SJSA1 (cell line): Measurements from ENCODE around the gene RPS21. TPM values are rescaled to one million over a fixed set of nuclear protein-coding genes. Genes with fewer than 3 reads are reported as not detected.
"Not testable (repeated sequence)": the region's sequence is repeated elsewhere in the genome, so short reads cannot be mapped to it uniquely, and the experiment has no call there.

ENCODE experiments used
- DNase-seq, 2 experiments: peaks; one replicate each; pipeline ENCODE4 v3.0.0-alpha.2; 2015 to 2020; ENCODE audit warnings: low spot score in 2 of 2, low read depth in 1 of 2
- H3K27ac ChIP-seq: fragments of 250-450 bp; sonication (Bioruptor Pico); 2 replicates; pipeline ENCODE4 v1.5.1; 2020; ENCODE audit warnings: mild to moderate bottlenecking, moderate library complexity
- H3K27me3 ChIP-seq: fragments of 250-450 bp; sonication (Bioruptor Pico); replicated peaks from 2 replicates; pipeline ENCODE4 v1.5.1; 2020; ENCODE audit warnings: mild to moderate bottlenecking, moderate library complexity
- H3K36me3 ChIP-seq: fragments of 250-450 bp; sonication (Bioruptor Pico); 2 replicates; pipeline ENCODE4 v1.5.1; 2020; ENCODE audit warnings: mild to moderate bottlenecking
- H3K4me1 ChIP-seq: fragments of 250-450 bp; sonication (Bioruptor Pico); replicated peaks from 2 replicates; pipeline ENCODE4 v1.6.1; 2021; ENCODE audit warnings: mild to moderate bottlenecking
- H3K4me3 ChIP-seq: fragments of 250-450 bp; sonication (Bioruptor Pico); 2 replicates; pipeline ENCODE4 v1.5.1; 2020; ENCODE audit warnings: mild to moderate bottlenecking
- H3K9me3 ChIP-seq: fragments of 250-450 bp; sonication (Bioruptor Pico); replicated peaks from 2 replicates; pipeline ENCODE4 v1.5.1; 2020; ENCODE audit warnings: mild to moderate bottlenecking
- total RNA-seq: library from RNA; depleted of rRNA; stranded (reverse); fragments of >200 nt; shearing (Covaris generic); gene quantifications from 2 replicates; pipeline ENCODE4 v1.2.3, GENCODE V29; 2014

The RPS21 gene
- total RNA-seq, 1 experiment from 2014 or later, result 1,367 TPM

DNA sequence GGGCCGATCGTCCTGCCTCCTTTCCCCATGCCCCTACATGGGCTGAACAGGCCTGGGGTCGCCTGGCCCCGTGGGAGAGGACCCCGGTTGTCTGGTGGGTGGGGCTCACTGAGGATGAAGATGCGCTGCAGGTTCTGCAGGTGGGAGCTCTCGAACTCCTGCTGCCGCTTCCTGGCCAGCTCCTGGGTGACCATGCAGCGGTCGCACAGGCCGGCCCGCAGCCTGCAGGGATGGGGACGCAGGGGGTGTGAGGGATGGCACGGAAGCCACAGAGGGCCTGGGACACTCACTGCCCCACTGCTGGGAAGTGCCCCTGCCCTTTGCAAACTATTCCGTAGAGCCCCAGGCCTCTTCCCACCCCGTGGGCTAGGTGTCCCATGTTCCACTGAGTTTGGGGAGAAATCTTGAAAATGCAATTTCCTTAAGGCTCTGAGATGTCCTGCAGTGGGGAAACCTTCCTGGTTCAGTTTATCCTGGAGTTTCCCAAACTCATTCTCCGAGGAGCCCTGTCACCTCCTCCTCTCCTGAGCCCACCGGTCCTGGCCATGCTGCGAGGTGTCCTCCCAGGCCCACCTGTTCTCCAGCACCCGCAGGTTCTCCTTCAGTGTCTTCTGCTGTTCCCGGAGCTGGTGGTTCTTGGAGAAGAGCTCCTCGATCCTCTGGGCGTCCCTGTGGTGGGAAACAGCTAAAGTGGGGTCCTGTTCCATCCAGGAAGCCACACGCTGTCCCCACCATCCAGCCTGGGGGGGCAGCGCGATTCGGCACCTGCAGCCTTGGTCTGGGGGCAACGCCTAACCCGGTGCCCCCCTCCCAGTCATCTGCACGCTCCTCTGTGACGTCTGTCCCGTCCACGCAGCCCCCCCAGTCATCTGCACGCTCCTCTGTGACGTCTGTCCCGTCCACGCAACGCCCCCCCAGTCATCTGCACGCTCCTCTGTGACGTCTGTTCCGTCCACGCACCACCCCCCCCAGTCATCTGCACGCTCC lies 30.0 kb downstream of the RPS21 start:
- Histone ChIP-seq H3K27ac (no peak overlapping the region), H3K9me3 (no peaks in the 10 kb centered on the region), H3K4me1 (no peaks in the 10 kb centered on the region), H3K4me3 (no peak overlapping the region), H3K27me3 (peaks cover 40% of the 10 kb centered on the region), H3K36me3 (no peaks in the 10 kb centered on the region)
- DNase-seq, result no peak

GRCh38 chr20:62417981-62418708 lies 31.2 kb downstream of the RPS21 start:
- H3K36me3 ChIP-seq, result no peaks in the 10 kb centered on the region
- peaks cover 46% of the 10 kb centered on the region for H3K27me3 ChIP-seq
- no peak overlapping the region for H3K27ac ChIP-seq
- no peak for DNase-seq
- no peak overlapping the region for H3K4me3 ChIP-seq
- H3K9me3 ChIP-seq, result no peaks in the 10 kb centered on the region
- no peaks in the 10 kb centered on the region for H3K4me1 ChIP-seq

DNA sequence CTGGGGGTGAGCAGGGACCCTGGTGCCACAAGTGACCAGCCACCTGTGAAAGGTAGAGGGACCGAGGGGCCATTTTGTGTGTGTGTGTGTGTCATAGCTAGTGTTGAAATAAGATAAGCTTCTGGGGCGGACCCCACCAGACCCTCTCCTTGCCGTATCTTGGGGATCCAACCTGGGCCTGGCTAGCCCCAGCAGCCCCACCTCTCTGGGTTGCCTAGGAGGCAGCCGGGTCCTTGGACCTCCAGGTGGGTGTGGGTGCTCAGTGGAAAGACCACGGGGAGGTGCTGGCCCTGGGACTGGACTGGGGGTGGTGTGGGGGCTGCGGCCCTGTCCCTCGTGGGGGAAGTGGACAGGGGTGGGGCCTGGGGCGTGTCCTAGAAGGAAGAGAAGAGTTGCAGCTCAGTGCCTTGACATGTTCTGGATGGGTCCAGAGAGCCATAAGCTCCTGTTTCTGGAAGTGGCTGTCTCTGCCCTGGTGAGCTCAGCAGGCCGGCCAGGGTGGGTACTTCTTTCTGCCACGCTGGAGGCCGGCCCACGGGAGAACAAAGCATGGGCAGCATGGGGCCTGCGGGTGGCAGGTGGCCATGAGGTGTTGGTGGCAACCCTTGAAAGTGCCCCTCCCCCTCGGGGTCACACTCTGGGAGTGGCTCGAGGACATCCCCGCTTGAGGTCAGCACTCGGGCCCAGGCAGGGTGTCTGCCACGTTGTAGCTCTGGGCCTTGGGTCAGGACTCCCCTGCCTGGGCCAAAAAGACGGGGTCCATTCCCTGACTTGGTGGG lies 32.0 kb downstream of the RPS21 start:
- DNase-seq, result no peak
- Histone ChIP-seq H3K4me1 (no peaks in the 10 kb centered on the region), H3K27ac (no peak overlapping the region), H3K4me3 (no peak overlapping the region), H3K36me3 (no peaks in the 10 kb centered on the region), H3K9me3 (no peaks in the 10 kb centered on the region), H3K27me3 (peaks cover 50% of the 10 kb centered on the region)

DNA sequence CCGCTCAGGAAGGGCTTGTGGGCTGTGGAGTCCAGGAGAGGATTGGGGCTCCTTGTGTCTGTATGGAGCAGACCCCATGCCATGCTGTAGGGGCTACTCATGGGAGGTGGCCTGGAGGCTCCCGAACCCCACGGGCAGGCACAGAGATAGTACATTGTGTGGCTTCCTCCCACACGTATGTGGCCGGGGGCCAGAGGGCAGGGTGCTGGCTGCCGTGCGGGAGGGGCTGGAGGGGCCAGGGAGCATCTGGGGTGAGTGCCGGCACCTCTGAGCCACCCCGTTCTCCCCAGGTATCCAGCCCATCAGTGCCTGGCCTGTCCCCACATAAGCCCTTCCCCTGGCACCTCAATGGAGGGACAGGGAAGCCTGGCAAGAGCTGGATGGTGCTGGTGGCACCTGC lies 32.9 kb downstream of the RPS21 start:
- Histone ChIP-seq H3K27ac (no peak overlapping the region), H3K36me3 (no peaks in the 10 kb centered on the region), H3K4me1 (no peaks in the 10 kb centered on the region), H3K27me3 (peaks cover 50% of the 10 kb centered on the region), H3K4me3 (no peak overlapping the region), H3K9me3 (no peaks in the 10 kb centered on the region)
- DNase-seq, result no peak

GRCh38 chr20:62420846-62421715 lies 34.2 kb downstream of the RPS21 start:
- Histone ChIP-seq H3K9me3 (no peaks in the 10 kb centered on the region), H3K4me1 (no peaks in the 10 kb centered on the region), H3K27me3 (peaks cover 52% of the 10 kb centered on the region), H3K4me3 (no peak overlapping the region), H3K36me3 (no peaks in the 10 kb centered on the region), H3K27ac (no peak overlapping the region)
- DNase-seq, result no peak

GRCh38 chr20:62421716-62421990 lies 34.8 kb downstream of the RPS21 start:
- Histone ChIP-seq H3K27me3 (peaks cover 57% of the 10 kb centered on the region), H3K36me3 (no peaks in the 10 kb centered on the region), H3K4me3 (no peak overlapping the region), H3K4me1 (no peaks in the 10 kb centered on the region), H3K27ac (no peak overlapping the region), H3K9me3 (no peaks in the 10 kb centered on the region)
- DNase-seq, result no peak

- Histone ChIP-seq H3K4me3 (no peak overlapping the region), H3K4me1 (no peaks in the 10 kb centered on the region), H3K36me3 (no peaks in the 10 kb centered on the region), H3K27me3 (peaks cover 60% of the 10 kb centered on the region), H3K9me3 (no peaks in the 10 kb centered on the region), H3K27ac (no peak overlapping the region)
- no peak for DNase-seq
Observed at GRCh38 chr20:62422636-62423325, 35.9 kb downstream of the RPS21 start.

- Histone ChIP-seq H3K36me3 (no peaks in the 10 kb centered on the region), H3K4me3 (no peak overlapping the region), H3K27me3 (peaks cover 57% of the 10 kb centered on the region), H3K27ac (no peak overlapping the region), H3K9me3 (no peaks in the 10 kb centered on the region), H3K4me1 (no peaks in the 10 kb centered on the region)
- DNase-seq, result no peak
Observed at GRCh38 chr20:62423326-62423706, 36.4 kb downstream of the RPS21 start.

- H3K4me3 ChIP-seq, result no peak overlapping the region
- H3K27ac ChIP-seq, result no peak overlapping the region
- H3K9me3 ChIP-seq, result no peaks in the 10 kb centered on the region
- H3K36me3 ChIP-seq, result no peaks in the 10 kb centered on the region
- no peak for DNase-seq
- no peaks in the 10 kb centered on the region for H3K4me1 ChIP-seq
- H3K27me3 ChIP-seq, result peaks cover 60% of the 10 kb centered on the region
Observed at GRCh38 chr20:62424249-62425107, 37.6 kb downstream of the RPS21 start.

- Histone ChIP-seq H3K36me3 (no peaks in the 10 kb centered on the region), H3K9me3 (no peaks in the 10 kb centered on the region), H3K27ac (no peak overlapping the region), H3K4me3 (no peak overlapping the region), H3K4me1 (no peaks in the 10 kb centered on the region), H3K27me3 (peaks cover 61% of the 10 kb centered on the region)
- no peak for DNase-seq
Observed at GRCh38 chr20:62425281-62426058, 38.6 kb downstream of the RPS21 start.

GRCh38 chr20:62426059-62426348 lies 39.1 kb downstream of the RPS21 start:
- DNase-seq, H3K4me3 ChIP-seq, H3K27ac ChIP-seq, H3K4me1 ChIP-seq, H3K36me3 ChIP-seq, H3K9me3 ChIP-seq: not testable (repeated sequence)
- H3K27me3 ChIP-seq, result peaks cover 67% of the 10 kb centered on the region

GRCh38 chr20:62426699-62427131 lies 39.8 kb downstream of the RPS21 start:
- Histone ChIP-seq H3K27me3 (peaks cover 74% of the 10 kb centered on the region), H3K36me3 (no peaks in the 10 kb centered on the region)

More at GRCh38 chr20:62426699-62427131, 39.8 kb downstream of the RPS21 start:
- H3K4me3 ChIP-seq, result no peak overlapping the region
- no peak for DNase-seq
- no peaks in the 10 kb centered on the region for H3K4me1 ChIP-seq
- no peaks in the 10 kb centered on the region for H3K9me3 ChIP-seq
- H3K27ac ChIP-seq, result no peak overlapping the region
